A549 (cell line): Measurements from ENCODE around the gene UTP25.

ENCODE experiments used
- CEBPB ChIP-seq, 2 experiments: fragments of >200 bp in 1 of 2; sonication (Bioruptor Twin) in 1 of 2; formaldehyde crosslinking in 1 of 2; IDR thresholded peaks; 2 replicates each; pipeline ENCODE4 v1.6.1; 2012 to 2016
- CTCF ChIP-seq: fragments of >200 bp; sonication (Bioruptor Twin); formaldehyde crosslinking; IDR thresholded peaks from 3 replicates; pipeline ENCODE4 v1.5.1; 2016
- ELK1 ChIP-seq: fragments of 150-350 bp; IDR thresholded peaks from 2 replicates; pipeline ENCODE4 v1.6.1; 2014; ENCODE audit warnings: low read depth, mild to moderate bottlenecking, low read length
- HOXB5 ChIP-seq: fragments of 250-450 bp; sonication (Bioruptor Pico); IDR thresholded peaks from 2 replicates; pipeline ENCODE4 v1.5.0; 2020; ENCODE audit warnings: mild to moderate bottlenecking, moderate library complexity
- MAX ChIP-seq: IDR thresholded peaks from 2 replicates; pipeline ENCODE4 v1.6.1; 2012
- MYC ChIP-seq: IDR thresholded peaks from 2 replicates; pipeline ENCODE4 v1.6.1; 2012; ENCODE audit warnings: mild to moderate bottlenecking, inconsistent platforms, low read length, improper control_type of control experiment, borderline replicate concordance
- POLR2A ChIP-seq: IDR thresholded peaks from 2 replicates; pipeline ENCODE4 v1.6.1; 2012; ENCODE audit warnings: mild to moderate bottlenecking, low read length
- RAD21 ChIP-seq, 2 experiments: fragments of >200 bp in 1 of 2; sonication (Bioruptor Twin) in 1 of 2; formaldehyde crosslinking in 1 of 2; IDR thresholded peaks in 1 of 2; conservative IDR thresholded peaks in 1 of 2; 2 replicates in 1 of 2; 3 replicates in 1 of 2; pipeline ENCODE4 v1.6.1; 2012 to 2018; ENCODE audit warnings: inconsistent platforms in 1 of 2

GRCh38 chr1:209886219-209886536, 58.4 kb downstream of the UTP25 start:
- no peak for TF ChIP-seq MYC
- no peak for TF ChIP-seq HOXB5
- TF ChIP-seq CTCF: peak; percentile 20; the same call in 1 of the 3 replicates
- no peak for TF ChIP-seq ELK1
- no peak for TF ChIP-seq POLR2A
- TF ChIP-seq MAX: no peak
- TF ChIP-seq RAD21 (conservative IDR thresholded peaks at IDR 0.05 in 1 of 2, IDR thresholded peaks at IDR 0.05 in 1 of 2): peak; percentile 19 to 31; a peak in 2 of 5 replicates
- no peak for TF ChIP-seq CEBPB (IDR thresholded peaks at IDR 0.05)
